PC-3 (cell line): ENCODE data around the gene FOLR1. TPM values are rescaled to one million over a fixed set of nuclear protein-coding genes. Genes with fewer than 3 reads are reported as not detected.

Experiments used
- ATAC-seq: fragments of 200-7000 bp; cut with Tn5 transposase; 2 replicates; pipeline ENCODE4 v1.9.1; 2020; ENCODE audit warnings: mild to moderate bottlenecking, moderate library complexity
- BruUV-seq: library from RNA; stranded (reverse); fragments of 400-500 nt; replicated peaks from 2 replicates; lab custom pipeline; 2021; lab: Mats Ljungman, UMichigan
- CTCF ChIA-PET: fragments of 300-600 bp; sonication (Branson Sonifier 250); formaldehyde crosslinking; loops from one replicate; lab custom pipeline; 2022; ENCODE audit warnings: antibody characterized with exemption; lab: Charles Lee
- POLR2A ChIA-PET: fragments of 300-600 bp; sonication (Branson Sonifier 250); formaldehyde crosslinking; loops from one replicate; lab custom pipeline; 2022; ENCODE audit warnings: antibody characterized with exemption; ENCODE audit not compliant: unreplicated experiment; lab: Charles Lee
- DNase-seq: peaks from one replicate; pipeline ENCODE4 v3.0.0-alpha.2; 2015
- H2AFZ ChIP-seq: fragments of 300-600 bp; sonication (generic); 2 replicates; pipeline ENCODE4 v1.6.0; 2016; ENCODE audit warnings: antibody characterized with exemption, low read length
- H3F3A ChIP-seq: fragments of 300-600 bp; sonication (generic); one replicate; pipeline ENCODE4 v1.6.0; 2017; ENCODE audit warnings: antibody characterized with exemption, low read length, control low read depth, mild to moderate bottlenecking; ENCODE audit not compliant: unreplicated experiment
- H3K27ac ChIP-seq: fragments of 300-600 bp; sonication (generic); 2 replicates; pipeline ENCODE4 v1.5.1; 2016; ENCODE audit warnings: mild to moderate bottlenecking, low read length
- H3K27me3 ChIP-seq: fragments of 300-600 bp; sonication (generic); 2 replicates; pipeline ENCODE4 v1.6.1; 2016; ENCODE audit warnings: low read length, mixed read lengths
- H3K36me3 ChIP-seq: fragments of 300-600 bp; sonication (generic); 2 replicates; pipeline ENCODE4 v1.6.1; 2016; ENCODE audit warnings: low read depth, mixed run types, low read length, mixed read lengths
- H3K4me1 ChIP-seq: fragments of 300-600 bp; sonication (generic); 2 replicates; pipeline ENCODE4 v1.5.1; 2016; ENCODE audit warnings: low read length; ENCODE audit not compliant: insufficient read depth
- H3K4me2 ChIP-seq: fragments of 300-600 bp; sonication (generic); 2 replicates; pipeline ENCODE4 v1.6.0; 2016; ENCODE audit warnings: low read length
- H3K4me3 ChIP-seq: fragments of 300-600 bp; sonication (generic); 2 replicates; pipeline ENCODE4 v1.5.1; 2016; ENCODE audit warnings: mild to moderate bottlenecking, low read length, mixed read lengths
- H3K79me2 ChIP-seq: fragments of 300-600 bp; sonication (generic); 2 replicates; pipeline ENCODE4 v1.6.1; 2017; ENCODE audit warnings: low read length, mixed read lengths
- H3K9ac ChIP-seq: fragments of 300-600 bp; sonication (generic); 2 replicates; pipeline ENCODE4 v1.6.0; 2016; ENCODE audit warnings: mild to moderate bottlenecking, low read length
- H3K9me2 ChIP-seq: fragments of 300-600 bp; sonication (generic); replicated peaks from 2 replicates; pipeline ENCODE4 v1.6.1; 2016; ENCODE audit warnings: mixed run types, low read length, mixed read lengths
- H3K9me3 ChIP-seq: fragments of 300-600 bp; sonication (generic); 2 replicates; pipeline ENCODE4 v1.6.1; 2016; ENCODE audit warnings: low read length, mixed read lengths
- H4K20me1 ChIP-seq: fragments of 300-600 bp; sonication (generic); 2 replicates; pipeline ENCODE4 v1.6.1; 2016; ENCODE audit warnings: low read length, mixed read lengths
- CTCF ChIP-seq: fragments of 300-600 bp; sonication (generic); conservative IDR thresholded peaks from 2 replicates; pipeline ENCODE4 v1.5.1; 2017; ENCODE audit warnings: antibody characterized with exemption, low read depth, mild to moderate bottlenecking, low read length
- EZH2 ChIP-seq: fragments of 300-600 bp; sonication (generic); IDR thresholded peaks from one replicate; pipeline ENCODE4 v1.6.1; 2017; ENCODE audit warnings: antibody characterized with exemption, mild to moderate bottlenecking, low read length; ENCODE audit not compliant: unreplicated experiment
- EZH2phosphoT487 ChIP-seq: fragments of 300-600 bp; sonication (generic); IDR thresholded peaks from 2 replicates; pipeline ENCODE4 v1.6.1; 2018; ENCODE audit warnings: mild to moderate bottlenecking, antibody characterized with exemption, low read length, borderline replicate concordance
- intact Hi-C: fragments of 100-400 bp; cut with micrococcal nuclease; formaldehyde crosslinking; loops from 2 replicates; pipeline ENCODE4 v1.9.0; 2023
- total RNA-seq: library from RNA; depleted of rRNA; stranded (reverse); fragments of >200 nt; gene quantifications from 2 replicates; pipeline ENCODE4 v1.2.3, GENCODE V29; 2014

Gene FOLR1
- total RNA-seq, 1 experiment from 2014 or later = 0.36 TPM

GRCh38 chr11:72229925-72230763, 38.2 kb downstream of the FOLR1 start:
- Histone ChIP-seq H3K9me3 (no peaks in the 10 kb centered on the region), H3K27ac (no peak overlapping the region), H3K4me2 (no peak overlapping the region), H3K4me1 (peaks cover 7% of the 10 kb centered on the region), H2AFZ (no peak overlapping the region), H3K9me2 (no peaks in the 10 kb centered on the region), H3K27me3 (no peaks in the 10 kb centered on the region), H3F3A (no peaks in the 10 kb centered on the region), H3K9ac (no peak overlapping the region), H4K20me1 (no peaks in the 10 kb centered on the region), H3K4me3 (no peak overlapping the region), H3K36me3 (peaks cover 55% of the 10 kb centered on the region), H3K79me2 (peaks cover 26% of the 10 kb centered on the region)
- ATAC-seq = no peak
- CTCF ChIA-PET = no interaction called here
- TF ChIP-seq EZH2 (no peak), EZH2phosphoT487 (no peak), CTCF (no peak)
- DNase-seq = no peak
- intact Hi-C loops = no loop called here
- POLR2A ChIA-PET = no interaction called here
- BruUV-seq = TSS peak; percentile 4

GRCh38 chr11:72230764-72231365, 38.9 kb downstream of the FOLR1 start:
- Histone ChIP-seq H3K4me3 (no peak overlapping the region), H3K9ac (no peak overlapping the region), H3K9me3 (no peaks in the 10 kb centered on the region), H3F3A (peaks cover under 1% of the 10 kb centered on the region), H3K27me3 (no peaks in the 10 kb centered on the region), H2AFZ (no peak overlapping the region), H3K79me2 (peaks cover 19% of the 10 kb centered on the region), H3K4me1 (peaks cover under 1% of the 10 kb centered on the region; the same call in 1 of the 2 replicates), H3K4me2 (no peak overlapping the region), H3K36me3 (peaks cover 55% of the 10 kb centered on the region), H3K27ac (no peak overlapping the region), H4K20me1 (no peaks in the 10 kb centered on the region), H3K9me2 (no peaks in the 10 kb centered on the region)
- POLR2A ChIA-PET = no interaction called here
- no TSS peak for BruUV-seq
- DNase-seq (no peak), ATAC-seq (no peak)
- intact Hi-C loops = no loop called here
- no peak for TF ChIP-seq CTCF
- TF ChIP-seq EZH2 = no peak
- TF ChIP-seq EZH2phosphoT487 = no peak
- CTCF ChIA-PET = no interaction called here
